AG04450 (cell line): ENCODE measurements around the gene ASXL3. TPM values are rescaled to one million over a fixed set of nuclear protein-coding genes. Genes with fewer than 3 reads are reported as not detected.

Experiments
- CTCF ChIA-PET: fragments of 300-600, 350-600 bp; formaldehyde crosslinking; extraction: SDS; loops from one replicate; lab custom pipeline; 2022; ENCODE audit warnings: antibody characterized with exemption, inconsistent platforms; lab: Charles Lee
- POLR2A ChIA-PET: fragments of 350-600 bp; formaldehyde crosslinking; extraction: SDS; loops from one replicate; lab custom pipeline; 2021; ENCODE audit warnings: antibody characterized with exemption, inconsistent platforms; lab: Yijun Ruan, JAX
- DNase-seq: peaks from one replicate; pipeline ENCODE4 v3.0.0-alpha.2; 2011; ENCODE audit warnings: low read depth, low spot score
- H3K27ac ChIP-seq: one replicate; pipeline ENCODE4 v1.5.1; 2012; ENCODE audit warnings: low read depth, low read length, control low read depth
- H3K27me3 ChIP-seq: one replicate; pipeline ENCODE4 v1.6.0; 2012; ENCODE audit warnings: low read length; ENCODE audit not compliant: control insufficient read depth, insufficient read depth
- H3K4me3 ChIP-seq: 2 replicates; pipeline ENCODE4 v1.5.1; 2011; ENCODE audit warnings: mild to moderate bottlenecking, low read depth, low read length, control low read depth
- H3K9me3 ChIP-seq: 2 replicates; pipeline ENCODE4 v1.5.1; 2012; ENCODE audit warnings: low read length; ENCODE audit not compliant: control insufficient read depth, insufficient read depth
- CTCF ChIP-seq: IDR thresholded peaks from 2 replicates; pipeline ENCODE4 v1.5.1; 2011; ENCODE audit warnings: low read depth, low read length, control low read depth, inconsistent platforms
- polyA plus RNA-seq: library from polyadenylated mRNA; depleted of rRNA; stranded (reverse); fragments of >200 nt; gene quantifications from 2 replicates; pipeline ENCODE4 v1.2.3, GENCODE V29; 2011; rRNA removed

ASXL3 gene
- polyA plus RNA-seq, 1 experiment: 0.19 TPM

GRCh38 chr18:33757037-33757436 is 179.0 kb downstream of the ASXL3 start:
- no peak for DNase-seq
- Histone ChIP-seq H3K9me3 (no peaks in the 10 kb centered on the region), H3K27ac (no peak overlapping the region), H3K4me3 (no peak overlapping the region), H3K27me3 (no peaks in the 10 kb centered on the region)
- TF ChIP-seq CTCF: no peak
- ChIA-PET POLR2A (no interaction called here), CTCF (no interaction called here)

GRCh38 chr18:33761363-33761762 is 183.3 kb downstream of the ASXL3 start:
- POLR2A ChIA-PET: no interaction called here
- peak; percentile 37 for TF ChIP-seq CTCF
- Histone ChIP-seq H3K4me3 (no peak overlapping the region), H3K27ac (no peak overlapping the region), H3K9me3 (no peaks in the 10 kb centered on the region), H3K27me3 (no peaks in the 10 kb centered on the region)
- CTCF ChIA-PET: interaction anchor here (0.8 to 1.5 kb wide), 5 partner anchors 13 to 531 kb away, joined by 3 to 21 read pairs (median 4); no protein-coding TSS in a partner anchor
- DNase-seq: no peak

GRCh38 chr18:33781429-33781828 is 203.4 kb downstream of the ASXL3 start:
- CTCF ChIA-PET: interaction anchor here (0.5 kb wide), 1 partner anchor 135 kb away, joined by 3 read pairs; no protein-coding TSS in a partner anchor
- Histone ChIP-seq H3K4me3 (no peak overlapping the region), H3K27me3 (no peaks in the 10 kb centered on the region), H3K27ac (no peak overlapping the region), H3K9me3 (no peaks in the 10 kb centered on the region)
- POLR2A ChIA-PET: no interaction called here
- no peak for TF ChIP-seq CTCF
- DNase-seq: no peak

Other genes starting within 250 kb of the ASXL3 start
- gene CCDC178, start 137.5 kb upstream of the ASXL3 start, polyA plus RNA-seq: 0.12 TPM in 1 of 2 replicates, not detected in the other